Urinary bladder (tissue), 4 donors: ENCODE results near the gene ERBB2. TPM values are rescaled to one million over a fixed set of nuclear protein-coding genes. Genes with fewer than 3 reads are reported as not detected.
"Not testable (repeated sequence)": the region's sequence is repeated elsewhere in the genome, so short reads cannot be mapped to it uniquely, and the experiment has no call there.

Experiments
- DNase-seq: peaks from one replicate; pipeline ENCODE4 v3.0.0-alpha.2; 2015; ENCODE audit errors: extremely low spot score
- H3K27ac ChIP-seq: one replicate; pipeline ENCODE4 v1.5.1; 2013; ENCODE audit warnings: low read depth, mild to moderate bottlenecking, moderate library complexity
- H3K36me3 ChIP-seq: one replicate; pipeline ENCODE4 v1.6.1; 2013; ENCODE audit warnings: mild to moderate bottlenecking, moderate library complexity; ENCODE audit not compliant: insufficient read depth
- H3K4me1 ChIP-seq: one replicate; pipeline ENCODE4 v1.6.1; 2013; ENCODE audit warnings: mild to moderate bottlenecking, moderate library complexity; ENCODE audit not compliant: insufficient read depth
- H3K4me3 ChIP-seq: one replicate; pipeline ENCODE4 v1.5.1; 2013; ENCODE audit warnings: low read depth, low read length
- WGBS: extraction: QIAGEN DNeasy Blood & Tissue Kit; methylation state at CpG from one replicate; pipeline ENCODE4 v1.1.7; 2013; 5-methylcytosine and 5-hydroxymethylcytosine counted together
- polyA plus RNA-seq: library from polyadenylated mRNA; stranded (reverse); fragments of 200-250 nt; gene quantifications from one replicate; pipeline ENCODE4 v1.2.3, GENCODE V29; 2013
- total RNA-seq: library from RNA; depleted of rRNA; stranded (reverse); fragments of >200 nt; gene quantifications from one replicate; pipeline ENCODE4 v1.2.3, GENCODE V29; 2014
- donor health status: healthy with polysubstance abuse.
- donor health status: healthy.

ERBB2 gene
- total and polyA plus RNA-seq, 2 donors: 38.3 to 60.5 TPM

GRCh38 chr17:39725923-39726322 lies 26.1 kb downstream of the ERBB2 start:
- not testable (repeated sequence) for DNase-seq, H3K4me1 ChIP-seq, H3K4me3 ChIP-seq, H3K27ac ChIP-seq, H3K36me3 ChIP-seq
- WGBS: 98% methylated on average over 1 of the region's 1 CpG

GRCh38 chr17:39726617-39727016 lies 26.8 kb downstream of the ERBB2 start:
- Histone ChIP-seq H3K27ac (no peak overlapping the region), H3K4me1 (no peaks in the 10 kb centered on the region), H3K36me3 (no peaks in the 10 kb centered on the region), H3K4me3 (no peak overlapping the region)
- no peak for DNase-seq
- WGBS: 87% methylated on average over 9 of the region's 9 CpGs

GRCh38 chr17:39727556-39727955 lies 27.7 kb downstream of the ERBB2 start:
- H3K4me1 ChIP-seq: no peaks in the 10 kb centered on the region
- H3K4me3 ChIP-seq: no peak overlapping the region
- WGBS: 77% methylated on average over 10 of the region's 10 CpGs
- no peak overlapping the region for H3K27ac ChIP-seq
- H3K36me3 ChIP-seq: no peaks in the 10 kb centered on the region
- DNase-seq: no peak

- 71% methylated on average over 6 of the region's 6 CpGs for WGBS
- H3K4me3 ChIP-seq: peak overlapping the region; percentile 65
- DNase-seq: no peak
These were observed 29.5 kb downstream of the ERBB2 start for GRCh38 chr17:39729280-39729851.

GRCh38 chr17:39730095-39730921 lies 30.4 kb downstream of the ERBB2 start, which contains the start of gene MIEN1:
MIEN1 (minus strand) TSS chr17:39730532; CDS start chr17:39730495, 37 bp downstream.
- Histone ChIP-seq H3K4me1 (no peaks in the 10 kb centered on the region), H3K36me3 (no peaks in the 10 kb centered on the region), H3K27ac (peak within 1 kb of the TSS; percentile 95), H3K4me3 (peak within 1 kb of the TSS; percentile 65)
- WGBS: under 1% methylated on average over 65 of the region's 65 CpGs
- DNase-seq: no peak

More at GRCh38 chr17:39729280-39729851, 29.5 kb downstream of the ERBB2 start:
- no peaks in the 10 kb centered on the region for H3K36me3 ChIP-seq
- peak overlapping the region; percentile 95 for H3K27ac ChIP-seq
- H3K4me1 ChIP-seq: no peaks in the 10 kb centered on the region

GRCh38 chr17:39732586-39732985 lies 32.7 kb downstream of the ERBB2 start:
- Histone ChIP-seq H3K27ac (no peak overlapping the region), H3K36me3 (no peaks in the 10 kb centered on the region), H3K4me3 (no peak overlapping the region), H3K4me1 (no peaks in the 10 kb centered on the region)
- WGBS: 95% methylated on average over 3 of the region's 3 CpGs
- no peak for DNase-seq

- DNase-seq: no peak
- 59% methylated on average over 2 of the region's 2 CpGs for WGBS
- Histone ChIP-seq H3K4me3 (no peak overlapping the region), H3K36me3 (no peaks in the 10 kb centered on the region), H3K4me1 (no peaks in the 10 kb centered on the region), H3K27ac (no peak overlapping the region)
These were observed 36.0 kb downstream of the ERBB2 start for GRCh38 chr17:39735882-39736281.

GRCh38 chr17:39736319-39737165 lies 36.7 kb downstream of the ERBB2 start:
- WGBS: 70% methylated on average over 10 of the region's 10 CpGs
- DNase-seq: no peak
- H3K4me1 ChIP-seq: no peaks in the 10 kb centered on the region
- H3K36me3 ChIP-seq: no peaks in the 10 kb centered on the region
- no peak overlapping the region for H3K27ac ChIP-seq
- no peak overlapping the region for H3K4me3 ChIP-seq

- WGBS: 53% methylated on average over 13 of the region's 13 CpGs
- H3K27ac ChIP-seq: peak overlapping the region; percentile 35
- no peaks in the 10 kb centered on the region for H3K4me1 ChIP-seq
These were observed 37.4 kb downstream of the ERBB2 start for GRCh38 chr17:39737206-39737759.

GRCh38 chr17:39737760-39738567 lies 38.1 kb downstream of the ERBB2 start, which contains the start of gene GRB7:
GRB7 (plus strand) TSS chr17:39737938; CDS start chr17:39742302, 4,364 bp downstream.
- peak within 1 kb of the TSS; percentile 23 for H3K4me3 ChIP-seq
- no peaks in the 10 kb centered on the region for H3K4me1 ChIP-seq
- H3K27ac ChIP-seq: peak within 1 kb of the TSS; percentile 63
- H3K36me3 ChIP-seq: no peaks in the 10 kb centered on the region
- DNase-seq: no peak
- WGBS: 7% methylated on average over 34 of the region's 34 CpGs

More at GRCh38 chr17:39737206-39737759, 37.4 kb downstream of the ERBB2 start:
- no peak overlapping the region for H3K4me3 ChIP-seq
- DNase-seq: no peak
- H3K36me3 ChIP-seq: no peaks in the 10 kb centered on the region

GRCh38 chr17:39738568-39738901 lies 38.7 kb downstream of the ERBB2 start:
- no peak for DNase-seq
- Histone ChIP-seq H3K4me1 (no peaks in the 10 kb centered on the region), H3K4me3 (peak overlapping the region; percentile 23), H3K27ac (peak overlapping the region; percentile 63), H3K36me3 (no peaks in the 10 kb centered on the region)
- 2% methylated on average over 13 of the region's 13 CpGs for WGBS

- peak overlapping the region; percentile 23 for H3K4me3 ChIP-seq
- H3K27ac ChIP-seq: peak overlapping the region; percentile 79
- DNase-seq: no peak
These were observed 39.4 kb downstream of the ERBB2 start for GRCh38 chr17:39738983-39739884.

More at GRCh38 chr17:39738983-39739884, 39.4 kb downstream of the ERBB2 start:
- Histone ChIP-seq H3K36me3 (no peaks in the 10 kb centered on the region), H3K4me1 (no peaks in the 10 kb centered on the region)
- WGBS: 7% methylated on average over 32 of the region's 32 CpGs
